HEK293 (cell line): ENCODE data around the gene DNAJB6.

Experiments used
- CTCF ChIP-seq: fragments of 450-650 bp; formaldehyde crosslinking; IDR thresholded peaks from 2 replicates; pipeline ENCODE4 v1.5.1; 2016; ENCODE audit warnings: missing biosample characterization, missing genetic modification characterization
- KLF10 ChIP-seq: fragments of 450-650 bp; IDR thresholded peaks from 2 replicates; pipeline ENCODE4 v1.5.1; 2018; ENCODE audit warnings: missing biosample characterization, mild to moderate bottlenecking, missing genetic modification characterization
- SALL2 ChIP-seq: fragments of 450-650 bp; formaldehyde crosslinking; IDR thresholded peaks from 2 replicates; pipeline ENCODE4 v1.5.0; 2017; ENCODE audit warnings: missing biosample characterization, mild to moderate bottlenecking, missing genetic modification characterization, borderline replicate concordance
- SP2 ChIP-seq: fragments of 450-650 bp; formaldehyde crosslinking; IDR thresholded peaks from 2 replicates; pipeline ENCODE4 v1.5.1; 2016; ENCODE audit warnings: missing biosample characterization, missing genetic modification characterization
- TSHZ1 ChIP-seq: fragments of 450-650 bp; formaldehyde crosslinking; IDR thresholded peaks from 2 replicates; pipeline ENCODE4 v1.5.1; 2016; ENCODE audit warnings: missing biosample characterization, missing genetic modification characterization, borderline replicate concordance
- ZFP69B ChIP-seq: fragments of 450-650 bp; formaldehyde crosslinking; IDR thresholded peaks from 2 replicates; pipeline ENCODE4 v1.5.1; 2016; ENCODE audit warnings: missing biosample characterization, missing genetic modification characterization
- ZNF335 ChIP-seq: fragments of 450-650 bp; formaldehyde crosslinking; conservative IDR thresholded peaks from 2 replicates; pipeline ENCODE4 v1.5.1; 2016; ENCODE audit warnings: missing biosample characterization, missing genetic modification characterization
- TF ChIP-seq, protein P1 (sequence below): fragments of 450-650 bp; formaldehyde crosslinking; IDR thresholded peaks from 2 replicates; pipeline ENCODE4 v1.5.1; 2016; ENCODE audit warnings: missing biosample characterization, missing genetic modification characterization

DNA sequence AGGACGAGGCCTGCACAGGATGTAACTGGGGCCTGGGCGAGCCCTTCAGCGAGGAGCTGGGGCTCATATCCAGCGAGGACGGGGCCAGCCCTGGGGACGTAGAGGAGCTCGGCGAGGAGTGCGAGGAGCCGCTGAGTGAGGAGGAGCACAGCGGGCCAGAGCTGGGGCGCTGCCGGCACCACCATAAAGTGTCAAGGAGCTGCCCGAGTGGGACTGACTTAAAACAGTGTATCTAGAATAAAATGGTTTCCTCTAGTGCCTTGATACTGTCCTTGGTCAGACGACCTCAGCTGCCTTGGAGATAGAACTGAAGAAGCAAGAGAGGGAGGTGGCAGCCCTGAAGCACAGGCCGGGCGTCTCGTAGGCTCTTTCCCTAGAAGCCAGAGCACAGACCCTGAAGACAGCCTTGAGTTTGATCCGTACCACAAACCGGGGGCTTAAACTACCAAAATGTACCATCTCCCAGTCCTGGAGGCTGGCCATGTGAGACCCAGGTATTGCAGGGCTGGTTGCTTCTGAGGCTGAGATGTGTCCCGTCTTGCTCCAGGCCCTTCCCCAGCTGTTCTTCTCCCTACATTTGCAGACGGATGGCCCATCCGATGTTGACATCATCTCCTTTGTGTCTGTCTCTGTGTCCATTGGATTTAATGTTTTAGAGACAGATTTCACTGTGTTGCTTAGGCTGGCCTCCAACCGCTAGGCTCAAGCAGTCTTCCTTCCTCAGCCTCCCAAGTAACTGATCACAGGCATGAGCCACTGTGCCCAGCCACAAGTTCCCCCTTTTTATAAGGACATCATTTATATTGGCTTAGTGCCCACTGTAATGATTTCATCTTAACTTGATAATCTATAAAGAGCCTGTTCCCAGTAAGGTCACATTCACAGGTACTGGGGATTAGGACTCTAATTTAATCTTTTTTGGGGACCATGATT is 35.8 kb downstream of the DNAJB6 start:
- TF ChIP-seq KLF10 (tag by site-specific recombination) (no peak), ZNF335 (no peak), SP2 (no peak), ZFP69B (tag by site-specific recombination) (no peak), TSHZ1 (tag by site-specific recombination) (no peak), CTCF (tag by site-specific recombination) (no peak), SALL2 (tag by site-specific recombination) (no peak)
- TF ChIP-seq, protein P1, sequence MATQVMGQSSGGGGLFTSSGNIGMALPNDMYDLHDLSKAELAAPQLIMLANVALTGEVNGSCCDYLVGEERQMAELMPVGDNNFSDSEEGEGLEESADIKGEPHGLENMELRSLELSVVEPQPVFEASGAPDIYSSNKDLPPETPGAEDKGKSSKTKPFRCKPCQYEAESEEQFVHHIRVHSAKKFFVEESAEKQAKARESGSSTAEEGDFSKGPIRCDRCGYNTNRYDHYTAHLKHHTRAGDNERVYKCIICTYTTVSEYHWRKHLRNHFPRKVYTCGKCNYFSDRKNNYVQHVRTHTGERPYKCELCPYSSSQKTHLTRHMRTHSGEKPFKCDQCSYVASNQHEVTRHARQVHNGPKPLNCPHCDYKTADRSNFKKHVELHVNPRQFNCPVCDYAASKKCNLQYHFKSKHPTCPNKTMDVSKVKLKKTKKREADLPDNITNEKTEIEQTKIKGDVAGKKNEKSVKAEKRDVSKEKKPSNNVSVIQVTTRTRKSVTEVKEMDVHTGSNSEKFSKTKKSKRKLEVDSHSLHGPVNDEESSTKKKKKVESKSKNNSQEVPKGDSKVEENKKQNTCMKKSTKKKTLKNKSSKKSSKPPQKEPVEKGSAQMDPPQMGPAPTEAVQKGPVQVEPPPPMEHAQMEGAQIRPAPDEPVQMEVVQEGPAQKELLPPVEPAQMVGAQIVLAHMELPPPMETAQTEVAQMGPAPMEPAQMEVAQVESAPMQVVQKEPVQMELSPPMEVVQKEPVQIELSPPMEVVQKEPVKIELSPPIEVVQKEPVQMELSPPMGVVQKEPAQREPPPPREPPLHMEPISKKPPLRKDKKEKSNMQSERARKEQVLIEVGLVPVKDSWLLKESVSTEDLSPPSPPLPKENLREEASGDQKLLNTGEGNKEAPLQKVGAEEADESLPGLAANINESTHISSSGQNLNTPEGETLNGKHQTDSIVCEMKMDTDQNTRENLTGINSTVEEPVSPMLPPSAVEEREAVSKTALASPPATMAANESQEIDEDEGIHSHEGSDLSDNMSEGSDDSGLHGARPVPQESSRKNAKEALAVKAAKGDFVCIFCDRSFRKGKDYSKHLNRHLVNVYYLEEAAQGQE (tag by site-specific recombination), result no peak
